Smooth muscle cell of the brain vasculature (primary cell): ENCODE data around the gene RAB8B.
A peak's percentile ranks its signal among the peaks of the same experiment; 100 is the strongest.

Source experiments
- DNase-seq: peaks from one replicate; pipeline ENCODE4 v3.0.0-alpha.2; 2012; ENCODE audit warnings: low read depth, low spot score

RAB8B gene

GRCh38 chr15:63188926-63189871 lies at the start of gene RAB8B:
Gene RAB8B (plus strand): TSS chr15:63189606. CDS start chr15:63189625, 19 bp downstream.
- DNase-seq, result peak; percentile 91

- DNase-seq, result no peak
Observed at GRCh38 chr15:63140936-63141335, 48.5 kb upstream of the RAB8B start.

GRCh38 chr15:63145426-63145825 lies 44.0 kb upstream of the RAB8B start:
- DNase-seq, result no peak

GRCh38 chr15:63146684-63147083 lies 42.7 kb upstream of the RAB8B start:
- DNase-seq, result no peak

- no peak for DNase-seq
Observed at GRCh38 chr15:63151665-63152064, 37.7 kb upstream of the RAB8B start.

- DNase-seq, result no peak
Observed at GRCh38 chr15:63155486-63155885, 33.9 kb upstream of the RAB8B start.

GRCh38 chr15:63156086-63156710 lies 33.2 kb upstream of the RAB8B start:
- no peak for DNase-seq

GRCh38 chr15:63156755-63157117 lies 32.7 kb upstream of the RAB8B start:
- peak; percentile 10 for DNase-seq

GRCh38 chr15:63157118-63157843 lies 32.1 kb upstream of the RAB8B start, which contains the start of gene RPS27L:
Gene RPS27L (minus strand): TSS chr15:63157477. CDS start chr15:63157405, 72 bp downstream.
- peak; percentile 84 for DNase-seq

GRCh38 chr15:63157891-63158431 lies 31.4 kb upstream of the RAB8B start:
- DNase-seq, result peak; percentile 60

- DNase-seq, result no peak
Observed at GRCh38 chr15:63160638-63161037, 28.8 kb upstream of the RAB8B start.

GRCh38 chr15:63163217-63163616 lies 26.2 kb upstream of the RAB8B start:
- DNase-seq, result no peak

GRCh38 chr15:63165166-63165859 lies 24.1 kb upstream of the RAB8B start:
- no peak for DNase-seq

GRCh38 chr15:63166219-63166618 lies 23.2 kb upstream of the RAB8B start:
- DNase-seq, result no peak

GRCh38 chr15:63169788-63170187 lies 19.6 kb upstream of the RAB8B start:
- no peak for DNase-seq

- DNase-seq, result no peak
Observed at GRCh38 chr15:63172376-63172775, 17.0 kb upstream of the RAB8B start.

- no peak for DNase-seq
Observed at GRCh38 chr15:63172851-63173451, 16.5 kb upstream of the RAB8B start.

GRCh38 chr15:63176302-63176701 lies 13.1 kb upstream of the RAB8B start:
- no peak for DNase-seq

- DNase-seq, result no peak
Observed at GRCh38 chr15:63178034-63178433, 11.4 kb upstream of the RAB8B start.

GRCh38 chr15:63180746-63181145 lies 8.7 kb upstream of the RAB8B start:
- no peak for DNase-seq

GRCh38 chr15:63181648-63182047 lies 7.8 kb upstream of the RAB8B start:
- DNase-seq, result no peak
